NCI-H2107 (cell line): ENCODE results near the gene SKP1.
"Not testable (repeated sequence)": the region's sequence is repeated elsewhere in the genome, so short reads cannot be mapped to it uniquely, and the experiment has no call there.

Experiments
- DNase-seq: peaks from one replicate; lab custom pipeline; 2025; lab: John Stamatoyannopoulos, UW

SKP1 gene

GRCh38 chr5:134177369-134178095, 782 bp upstream of the SKP1 start:
- peak; percentile 33 for DNase-seq

DNA sequence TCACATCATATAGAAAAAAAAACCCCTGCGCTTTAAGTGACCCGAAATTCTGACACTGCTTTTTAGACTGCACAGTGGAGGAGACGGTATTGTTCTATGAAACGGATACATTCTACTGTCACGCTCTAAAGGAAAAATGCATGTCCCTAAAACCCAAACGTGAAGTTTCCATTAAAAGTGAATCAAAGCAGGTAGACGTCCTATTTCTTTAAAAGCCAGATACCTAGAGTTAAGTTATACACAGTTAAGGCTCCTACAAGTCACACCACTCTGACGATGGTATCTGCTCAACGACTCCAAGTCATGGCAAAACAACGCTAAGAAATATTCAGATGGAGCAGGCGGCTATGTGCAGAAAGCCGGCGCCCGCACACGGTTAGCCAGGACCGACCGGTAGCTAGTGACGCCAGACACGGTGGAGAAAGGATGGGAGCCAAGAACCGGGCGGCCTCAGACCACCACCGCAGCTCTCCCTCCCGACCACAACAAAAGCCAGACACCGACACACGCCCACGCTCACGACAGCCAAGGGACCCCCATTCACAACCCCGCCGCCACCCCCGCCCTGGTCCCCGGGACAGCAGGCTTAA, 734 bp downstream of the SKP1 start:
- DNase-seq = no peak

GRCh38 chr5:134174841-134175839, 1.6 kb downstream of the SKP1 start:
- no peak for DNase-seq

GRCh38 chr5:134171972-134172371, 4.8 kb downstream of the SKP1 start:
- no peak for DNase-seq

- DNase-seq = no peak
These were observed 14.2 kb downstream of the SKP1 start for GRCh38 chr5:134162592-134162991.

DNA sequence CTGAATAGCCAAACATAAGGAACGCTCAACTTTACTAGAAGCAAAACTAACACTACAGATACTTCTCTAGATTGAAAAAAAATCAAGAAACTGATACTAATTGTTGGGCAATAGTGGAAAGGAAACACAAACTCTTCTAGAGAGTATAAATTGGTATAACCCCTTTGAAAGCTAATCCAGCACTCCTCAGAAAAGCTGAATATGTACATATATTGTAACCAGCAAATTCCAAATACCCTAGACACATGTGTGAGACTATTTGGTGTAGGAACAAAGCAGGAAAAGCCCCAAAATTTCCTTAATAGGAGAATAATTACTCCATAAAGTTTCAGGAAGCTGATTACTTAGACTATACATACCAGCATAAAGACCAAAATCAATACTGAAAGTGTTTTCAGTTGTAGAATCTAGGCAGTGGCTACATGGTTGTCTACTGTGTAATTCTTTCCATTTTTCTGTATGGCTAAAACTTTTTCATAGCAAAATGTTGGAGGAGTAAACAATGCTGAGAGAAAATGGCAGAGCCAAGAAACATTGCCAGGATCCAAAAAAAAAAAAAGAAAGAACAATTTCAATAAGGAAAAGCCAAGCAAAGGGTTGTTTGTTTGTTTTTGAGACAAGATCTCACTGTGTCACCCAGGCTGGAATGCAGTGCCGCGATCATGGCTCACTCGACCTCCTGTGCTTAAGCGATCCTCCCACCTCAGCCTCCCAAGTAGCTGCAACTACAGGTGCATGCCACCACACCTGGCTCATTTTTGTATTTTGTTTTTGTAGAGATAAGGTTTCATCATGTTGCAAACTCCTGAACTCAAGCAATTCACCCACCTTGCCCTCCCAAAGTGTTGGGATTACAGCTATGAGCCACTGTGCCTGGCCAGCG, 15.0 kb downstream of the SKP1 start:
- DNase-seq = no peak

DNA sequence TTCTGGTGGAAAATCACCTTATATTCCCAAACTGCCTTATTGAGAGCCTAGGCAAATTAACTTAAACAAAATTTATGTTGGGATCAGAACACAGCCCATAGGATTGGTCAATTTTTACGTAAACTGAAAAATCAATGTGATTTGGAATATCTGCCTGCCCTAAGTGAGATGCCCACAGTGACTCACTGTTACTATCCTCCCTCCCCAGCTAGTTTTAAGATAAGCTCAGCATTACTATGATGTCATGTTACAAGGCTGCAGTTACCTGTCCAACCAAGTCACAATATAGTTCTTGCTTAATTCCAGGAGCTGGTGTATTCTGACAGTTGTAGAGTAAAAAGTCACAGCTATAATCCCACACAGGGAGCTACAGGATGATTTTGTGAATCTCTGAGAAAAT, 23.1 kb downstream of the SKP1 start:
- no peak for DNase-seq

DNA sequence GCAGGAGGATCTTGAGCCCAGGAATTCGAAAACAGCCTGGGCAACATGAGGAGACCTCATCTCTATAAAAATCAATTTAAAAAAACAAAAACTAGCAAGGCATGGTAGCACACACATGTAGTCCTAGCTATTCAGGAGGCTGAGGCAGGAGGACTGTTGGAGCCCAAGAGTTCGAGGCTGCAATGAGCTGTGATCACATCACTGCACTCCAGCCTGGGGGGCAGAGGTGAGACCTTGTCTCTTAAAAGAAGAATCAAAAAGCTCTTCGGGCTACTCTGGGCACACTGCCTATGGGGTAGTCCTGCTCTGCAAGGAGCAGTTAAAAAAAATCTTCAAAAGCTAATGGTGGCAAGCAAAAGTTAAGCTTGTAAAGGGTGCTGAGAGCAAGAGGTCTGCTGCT, 23.5 kb downstream of the SKP1 start:
- no peak for DNase-seq

GRCh38 chr5:134152173-134152832, 24.4 kb downstream of the SKP1 start:
- not testable (repeated sequence) for DNase-seq

- DNase-seq = no peak
These were observed 25.0 kb downstream of the SKP1 start for GRCh38 chr5:134151723-134152122.

GRCh38 chr5:134149571-134150303, 27.0 kb downstream of the SKP1 start:
- no peak for DNase-seq

DNA sequence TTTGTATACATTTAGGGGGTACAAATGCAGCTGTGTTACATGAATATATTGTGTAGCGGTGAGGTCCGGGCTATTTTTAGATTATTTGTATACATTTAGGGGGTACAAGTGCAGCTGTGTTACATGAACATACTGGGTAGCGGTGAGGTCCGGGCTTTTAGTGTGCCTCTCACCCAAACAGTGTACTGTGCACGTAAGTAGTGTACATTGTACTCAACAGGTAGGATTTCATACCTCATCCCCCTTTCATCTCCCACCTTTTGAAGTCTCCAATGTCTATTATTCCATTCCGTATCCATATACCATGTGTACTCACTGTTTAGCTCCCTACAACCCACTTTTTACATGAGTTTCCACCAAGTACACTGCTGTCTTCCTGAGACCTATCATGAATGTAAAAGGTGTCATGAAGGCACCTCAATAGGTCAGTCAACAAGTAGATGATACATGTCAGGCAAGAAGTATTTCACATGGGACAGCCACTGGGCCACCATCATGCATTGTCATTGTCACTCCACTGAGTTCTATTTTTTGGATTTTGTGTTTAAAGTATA, 27.7 kb downstream of the SKP1 start:
- no peak for DNase-seq

DNA sequence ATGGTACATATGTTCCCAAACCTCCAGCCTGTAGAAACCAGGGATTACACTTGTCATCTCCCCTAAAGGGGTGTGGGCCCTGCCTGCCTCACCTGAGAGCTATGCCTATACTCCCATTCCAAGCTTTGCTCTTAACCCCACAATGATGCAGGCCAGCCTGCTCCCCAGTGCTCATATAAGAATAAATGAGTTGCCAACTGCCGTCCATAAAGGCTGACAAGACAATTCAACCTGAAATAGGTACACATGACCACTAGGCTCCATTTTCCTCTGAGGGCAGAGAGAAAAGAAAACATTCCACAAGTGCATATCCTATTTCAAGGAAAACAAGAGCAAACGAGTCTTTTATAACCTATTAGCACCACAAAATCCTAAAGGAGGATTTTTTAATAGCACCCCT, 28.4 kb downstream of the SKP1 start:
- DNase-seq = no peak

DNA sequence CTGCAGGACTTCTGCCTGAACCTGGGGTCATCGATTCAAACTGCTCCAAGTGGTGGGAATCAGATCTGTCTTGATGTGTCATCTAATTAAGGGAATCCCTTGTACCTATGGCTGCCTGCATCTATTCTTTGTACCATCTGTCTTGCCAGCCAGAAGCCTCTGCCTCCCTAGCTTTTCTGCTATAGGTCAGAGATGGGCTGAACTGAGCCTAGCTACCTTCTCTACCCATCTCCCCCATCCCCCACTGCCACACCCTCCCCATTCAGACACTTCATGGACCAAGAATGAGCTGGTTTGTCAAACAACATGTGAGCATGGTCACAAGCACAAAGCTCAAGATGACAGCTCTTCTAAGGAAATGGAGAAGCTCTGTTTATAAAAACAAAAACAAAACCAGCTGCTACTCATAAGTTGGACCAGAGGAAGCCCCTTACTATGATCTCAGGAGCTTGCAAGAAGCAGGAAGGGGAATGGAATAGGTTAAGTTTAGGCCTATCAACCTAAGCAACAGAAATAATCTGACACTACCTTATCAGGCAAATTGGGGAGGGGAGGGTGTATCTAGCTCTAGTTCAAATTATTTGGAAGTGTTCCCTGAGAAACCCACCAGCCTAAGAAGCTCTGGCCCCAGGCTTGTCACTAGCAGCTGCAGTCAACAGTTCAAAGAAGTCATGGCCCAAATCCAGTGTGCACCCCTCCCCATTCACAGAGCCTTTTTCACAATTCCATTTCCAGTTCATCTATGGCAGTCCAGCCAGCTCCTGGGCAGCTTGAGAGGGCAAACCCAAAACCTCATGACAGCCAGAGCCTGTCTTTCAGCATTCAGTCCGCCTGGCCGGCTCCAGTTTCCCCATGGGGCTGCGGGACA, 29.9 kb downstream of the SKP1 start:
- DNase-seq = no peak

DNA sequence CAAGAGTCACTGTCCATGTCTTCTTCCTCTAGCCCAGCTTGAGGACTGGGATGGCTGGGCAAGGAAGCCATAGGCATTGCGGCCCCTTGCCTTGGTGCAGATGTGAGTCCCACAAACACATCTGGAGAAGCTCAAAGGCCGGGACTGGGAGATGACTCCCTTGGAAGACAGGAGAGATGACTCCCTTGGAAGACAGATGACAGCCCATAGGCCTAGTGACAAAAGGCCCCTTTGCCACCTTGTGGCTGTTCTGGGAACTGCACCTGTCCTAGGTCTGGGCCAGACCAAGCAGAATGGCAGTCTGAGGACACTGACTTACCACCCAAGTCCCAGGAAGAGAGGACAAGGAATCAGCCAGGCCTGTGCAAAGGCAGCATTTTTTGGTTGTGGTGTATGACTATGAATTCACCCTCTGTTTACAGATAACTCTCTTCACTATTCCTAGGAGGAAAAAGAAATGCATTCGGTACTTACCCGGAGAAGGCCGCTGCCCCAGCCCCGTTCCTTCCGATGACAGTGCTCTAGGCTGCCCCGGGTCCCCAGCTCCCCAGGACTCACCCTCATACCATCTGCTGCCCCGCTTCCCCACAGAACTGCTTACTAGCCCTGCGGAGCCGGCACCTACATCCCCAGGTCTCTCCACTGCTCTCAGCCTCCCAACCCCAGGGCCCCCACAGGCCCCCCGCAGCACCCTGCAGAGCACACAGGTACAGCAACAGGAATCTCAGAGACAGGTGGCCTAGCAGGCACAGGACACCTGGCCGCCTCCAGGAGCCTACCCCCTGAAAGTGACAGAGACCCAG, 30.8 kb downstream of the SKP1 start:
- peak; percentile 23 for DNase-seq

GRCh38 chr5:134145041-134145757, 31.6 kb downstream of the SKP1 start:
- DNase-seq = no peak
